ENCODE results near the gene CNOT9.

DNA sequence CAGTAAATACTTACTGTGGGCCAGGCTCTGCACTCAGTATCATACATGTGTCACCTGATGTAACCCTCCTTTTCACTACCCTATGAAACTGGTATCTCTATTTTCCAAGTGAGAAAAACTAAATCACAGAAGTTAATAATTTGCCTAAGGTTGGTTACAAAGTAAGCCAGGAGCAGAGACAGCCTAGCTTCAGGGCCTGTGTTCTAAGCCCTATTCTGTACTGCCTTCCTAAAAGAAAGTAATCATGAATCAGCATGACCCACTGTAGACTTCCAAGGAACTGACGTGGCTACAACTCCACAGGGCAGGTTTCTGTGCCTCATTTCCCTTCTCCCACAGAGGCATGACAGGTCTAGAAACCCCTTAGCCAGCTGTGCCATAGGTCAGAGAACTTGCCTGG is 76.5 kb downstream of the CNOT9 start:
- TF ChIP-seq, protein P1, sequence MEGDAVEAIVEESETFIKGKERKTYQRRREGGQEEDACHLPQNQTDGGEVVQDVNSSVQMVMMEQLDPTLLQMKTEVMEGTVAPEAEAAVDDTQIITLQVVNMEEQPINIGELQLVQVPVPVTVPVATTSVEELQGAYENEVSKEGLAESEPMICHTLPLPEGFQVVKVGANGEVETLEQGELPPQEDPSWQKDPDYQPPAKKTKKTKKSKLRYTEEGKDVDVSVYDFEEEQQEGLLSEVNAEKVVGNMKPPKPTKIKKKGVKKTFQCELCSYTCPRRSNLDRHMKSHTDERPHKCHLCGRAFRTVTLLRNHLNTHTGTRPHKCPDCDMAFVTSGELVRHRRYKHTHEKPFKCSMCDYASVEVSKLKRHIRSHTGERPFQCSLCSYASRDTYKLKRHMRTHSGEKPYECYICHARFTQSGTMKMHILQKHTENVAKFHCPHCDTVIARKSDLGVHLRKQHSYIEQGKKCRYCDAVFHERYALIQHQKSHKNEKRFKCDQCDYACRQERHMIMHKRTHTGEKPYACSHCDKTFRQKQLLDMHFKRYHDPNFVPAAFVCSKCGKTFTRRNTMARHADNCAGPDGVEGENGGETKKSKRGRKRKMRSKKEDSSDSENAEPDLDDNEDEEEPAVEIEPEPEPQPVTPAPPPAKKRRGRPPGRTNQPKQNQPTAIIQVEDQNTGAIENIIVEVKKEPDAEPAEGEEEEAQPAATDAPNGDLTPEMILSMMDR (IDR thresholded peaks at IDR 0.05): no peak
- TF ChIP-seq, protein P2, sequence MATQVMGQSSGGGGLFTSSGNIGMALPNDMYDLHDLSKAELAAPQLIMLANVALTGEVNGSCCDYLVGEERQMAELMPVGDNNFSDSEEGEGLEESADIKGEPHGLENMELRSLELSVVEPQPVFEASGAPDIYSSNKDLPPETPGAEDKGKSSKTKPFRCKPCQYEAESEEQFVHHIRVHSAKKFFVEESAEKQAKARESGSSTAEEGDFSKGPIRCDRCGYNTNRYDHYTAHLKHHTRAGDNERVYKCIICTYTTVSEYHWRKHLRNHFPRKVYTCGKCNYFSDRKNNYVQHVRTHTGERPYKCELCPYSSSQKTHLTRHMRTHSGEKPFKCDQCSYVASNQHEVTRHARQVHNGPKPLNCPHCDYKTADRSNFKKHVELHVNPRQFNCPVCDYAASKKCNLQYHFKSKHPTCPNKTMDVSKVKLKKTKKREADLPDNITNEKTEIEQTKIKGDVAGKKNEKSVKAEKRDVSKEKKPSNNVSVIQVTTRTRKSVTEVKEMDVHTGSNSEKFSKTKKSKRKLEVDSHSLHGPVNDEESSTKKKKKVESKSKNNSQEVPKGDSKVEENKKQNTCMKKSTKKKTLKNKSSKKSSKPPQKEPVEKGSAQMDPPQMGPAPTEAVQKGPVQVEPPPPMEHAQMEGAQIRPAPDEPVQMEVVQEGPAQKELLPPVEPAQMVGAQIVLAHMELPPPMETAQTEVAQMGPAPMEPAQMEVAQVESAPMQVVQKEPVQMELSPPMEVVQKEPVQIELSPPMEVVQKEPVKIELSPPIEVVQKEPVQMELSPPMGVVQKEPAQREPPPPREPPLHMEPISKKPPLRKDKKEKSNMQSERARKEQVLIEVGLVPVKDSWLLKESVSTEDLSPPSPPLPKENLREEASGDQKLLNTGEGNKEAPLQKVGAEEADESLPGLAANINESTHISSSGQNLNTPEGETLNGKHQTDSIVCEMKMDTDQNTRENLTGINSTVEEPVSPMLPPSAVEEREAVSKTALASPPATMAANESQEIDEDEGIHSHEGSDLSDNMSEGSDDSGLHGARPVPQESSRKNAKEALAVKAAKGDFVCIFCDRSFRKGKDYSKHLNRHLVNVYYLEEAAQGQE (IDR thresholded peaks at IDR 0.05; ENCODE audit: insufficient read depth in 1 of 2, low read depth in 2 of 2, low read length in 1 of 2): no peak
- no peak for TF ChIP-seq TCF7L2 (IDR thresholded peaks at IDR 0.05; ENCODE audit: low read depth, low read length)

All from Panc1 (cell line).